OCI-LY7 (cell line): ENCODE results near the gene ACVRL1. TPM values are rescaled to one million over a fixed set of nuclear protein-coding genes. Genes with fewer than 3 reads are reported as not detected.

Experiments
- BruUV-seq: library from RNA; stranded (reverse); fragments of 400-500 nt; replicated peaks from 2 replicates; lab custom pipeline; 2021; lab: Mats Ljungman, UMichigan
- CTCF ChIA-PET: fragments of 300-600 bp; sonication (Branson Sonifier 250); formaldehyde crosslinking; loops from one replicate; lab custom pipeline; 2022; ENCODE audit warnings: antibody characterized with exemption; ENCODE audit not compliant: unreplicated experiment; lab: Charles Lee
- POLR2A ChIA-PET: fragments of 300-600 bp; sonication (Branson Sonifier 250); formaldehyde crosslinking; loops from one replicate; lab custom pipeline; 2022; ENCODE audit warnings: antibody characterized with exemption; lab: Charles Lee
- DNase-seq: peaks from one replicate; pipeline ENCODE4 v3.0.0-alpha.2; 2015; ENCODE audit warnings: low spot score
- H2AFZ ChIP-seq: fragments of 200-600 bp; sonication (generic), shearing (Covaris generic); 2 replicates; pipeline ENCODE4 v1.6.1; 2014; ENCODE audit warnings: mild to moderate bottlenecking, antibody characterized with exemption, low read length, moderate library complexity
- H3K27ac ChIP-seq: fragments of 200-600 bp; sonication (generic); 2 replicates; pipeline ENCODE4 v1.5.1; 2014; ENCODE audit warnings: mixed run types, low read depth, mild to moderate bottlenecking, moderate library complexity, low read length, inconsistent platforms; ENCODE audit not compliant: poor library complexity, severe bottlenecking
- H3K36me3 ChIP-seq: fragments of 200-600 bp; sonication (generic); 2 replicates; pipeline ENCODE4 v1.6.1; 2014; ENCODE audit warnings: mild to moderate bottlenecking, antibody characterized with exemption, low read length, moderate library complexity, mixed read lengths; ENCODE audit not compliant: insufficient read depth
- H3K4me1 ChIP-seq: fragments of 200-600 bp; sonication (generic); 2 replicates; pipeline ENCODE4 v1.5.1; 2014; ENCODE audit warnings: mild to moderate bottlenecking, low read length; ENCODE audit not compliant: insufficient read depth, poor library complexity, severe bottlenecking
- H3K4me2 ChIP-seq: fragments of 200-600 bp; sonication (generic); 2 replicates; pipeline ENCODE4 v1.6.1; 2014; ENCODE audit warnings: mild to moderate bottlenecking, low read length
- H3K4me3 ChIP-seq: fragments of 200-600 bp; sonication (generic); 2 replicates; pipeline ENCODE4 v1.5.1; 2014; ENCODE audit warnings: mild to moderate bottlenecking, low read depth, low read length; ENCODE audit not compliant: poor library complexity, severe bottlenecking
- H3K79me2 ChIP-seq: fragments of 200-600 bp; sonication (generic); 2 replicates; pipeline ENCODE4 v1.6.1; 2016; ENCODE audit warnings: low read depth, mild to moderate bottlenecking, low read length, moderate library complexity, mixed read lengths; ENCODE audit not compliant: insufficient read depth
- H3K9me2 ChIP-seq: fragments of 200-600 bp; sonication (generic); 2 replicates; pipeline ENCODE4 v1.6.1; 2016; ENCODE audit warnings: mild to moderate bottlenecking, low read length, mixed read lengths; ENCODE audit not compliant: insufficient read depth
- H3K9me3 ChIP-seq: fragments of 200-600 bp; sonication (generic); 2 replicates; pipeline ENCODE4 v1.6.1; 2014; ENCODE audit warnings: mild to moderate bottlenecking, mixed run types, low read length, mixed read lengths
- H4K20me1 ChIP-seq: fragments of 200-600 bp; sonication (generic); 2 replicates; pipeline ENCODE4 v1.6.1; 2014; ENCODE audit warnings: mild to moderate bottlenecking, antibody characterized with exemption, low read length, moderate library complexity, mixed read lengths; ENCODE audit not compliant: insufficient read depth
- CTCF ChIP-seq: fragments of 200-600 bp; sonication (generic); conservative IDR thresholded peaks from 2 replicates; pipeline ENCODE4 v1.5.1; 2014; ENCODE audit warnings: mild to moderate bottlenecking, antibody characterized with exemption, low read length, moderate library complexity, mixed read lengths
- EZH2phosphoT487 ChIP-seq: fragments of 200-600 bp; sonication (generic); IDR thresholded peaks from 2 replicates; pipeline ENCODE4 v1.6.1; 2018; ENCODE audit warnings: low read depth, borderline replicate concordance, mild to moderate bottlenecking, mixed run types, antibody characterized with exemption, low read length, moderate library complexity, mixed read lengths
- intact Hi-C: fragments of 100-400 bp; cut with micrococcal nuclease; formaldehyde crosslinking; loops from one replicate; pipeline ENCODE4 v1.10.0; 2022; ENCODE audit not compliant: unreplicated experiment
- total RNA-seq, 2 experiments: library from RNA; depleted of rRNA in 1 of 2; stranded (reverse); fragments of >200 nt in 1 of 2; shearing (Covaris generic) in 1 of 2; gene quantifications; 2 replicates each; pipeline ENCODE4 v1.2.3, GENCODE V29; 2014 to 2022

ACVRL1 gene
- total RNA-seq, 2 experiments from 2014 or later: not detected

- no peak overlapping the region for H3K4me2 ChIP-seq
- intact Hi-C loops: no loop called here
- no peaks in the 10 kb centered on the region for H3K36me3 ChIP-seq
- BruUV-seq: no TSS peak
- H3K4me1 ChIP-seq: peaks cover 23% of the 10 kb centered on the region
- CTCF ChIA-PET: no interaction called here
- H4K20me1 ChIP-seq: 0 out of 2 replicates have a peak, but pooled peaks cover 9% of the 10 kb centered on the region
- no peak overlapping the region for H3K27ac ChIP-seq
- no peak for TF ChIP-seq EZH2phosphoT487
- TF ChIP-seq CTCF: no peak
- H2AFZ ChIP-seq: no peak overlapping the region
- no peaks in the 10 kb centered on the region for H3K9me2 ChIP-seq
- no peak overlapping the region for H3K4me3 ChIP-seq
- DNase-seq: no peak
- no peaks in the 10 kb centered on the region for H3K79me2 ChIP-seq
- H3K9me3 ChIP-seq: no peaks in the 10 kb centered on the region
- POLR2A ChIA-PET: interaction anchor here (0.7 kb wide), 1 partner anchor 156 kb away, joined by 3 read pairs; no protein-coding TSS in a partner anchor
Observed at GRCh38 chr12:51971679-51972421, 64.5 kb downstream of the ACVRL1 start.

- Histone ChIP-seq H3K4me3 (no peak overlapping the region), H3K4me2 (no peak overlapping the region), H3K79me2 (no peaks in the 10 kb centered on the region), H3K9me2 (no peaks in the 10 kb centered on the region), H4K20me1 (0 out of 2 replicates have a peak, but pooled peaks cover 9% of the 10 kb centered on the region), H3K27ac (no peak overlapping the region), H3K4me1 (peaks cover 23% of the 10 kb centered on the region), H3K9me3 (no peaks in the 10 kb centered on the region), H2AFZ (no peak overlapping the region), H3K36me3 (no peaks in the 10 kb centered on the region)
- BruUV-seq: no TSS peak
- ChIA-PET CTCF (no interaction called here), POLR2A (interaction anchor here (0.7 kb wide), 1 partner anchor 156 kb away, joined by 3 read pairs; no protein-coding TSS in a partner anchor)
- DNase-seq: no peak
- intact Hi-C loops: no loop called here
- TF ChIP-seq EZH2phosphoT487: no peak
- TF ChIP-seq CTCF: no peak
Observed at GRCh38 chr12:51972422-51972812, 65.1 kb downstream of the ACVRL1 start.

- H3K27ac ChIP-seq: no peak overlapping the region
Observed at GRCh38 chr12:51972849-51973273, 65.6 kb downstream of the ACVRL1 start.

More at GRCh38 chr12:51972849-51973273, 65.6 kb downstream of the ACVRL1 start:
- no TSS peak for BruUV-seq
- no peaks in the 10 kb centered on the region for H3K9me2 ChIP-seq
- H2AFZ ChIP-seq: no peak overlapping the region
- no peaks in the 10 kb centered on the region for H3K79me2 ChIP-seq
- CTCF ChIA-PET: no interaction called here
- no peaks in the 10 kb centered on the region for H3K36me3 ChIP-seq
- no peak for DNase-seq
- peaks cover 23% of the 10 kb centered on the region for H3K4me1 ChIP-seq
- H3K9me3 ChIP-seq: no peaks in the 10 kb centered on the region
- 0 out of 2 replicates have a peak, but pooled peaks cover 9% of the 10 kb centered on the region for H4K20me1 ChIP-seq
- TF ChIP-seq CTCF (no peak), EZH2phosphoT487 (no peak)
- no peak overlapping the region for H3K4me2 ChIP-seq
- intact Hi-C loops: no loop called here
- POLR2A ChIA-PET: interaction anchor here (0.6 kb wide), 1 partner anchor 162 kb away, joined by 7 read pairs; no protein-coding TSS in a partner anchor
- no peak overlapping the region for H3K4me3 ChIP-seq
